DOHH2 (cell line): ENCODE results near the gene CXXC5.

ENCODE experiments used
- H3F3A ChIP-seq: fragments of 200-600 bp; sonication (generic), shearing (Covaris generic); 2 replicates; pipeline ENCODE4 v1.6.0; 2016; ENCODE audit warnings: antibody characterized with exemption, mild to moderate bottlenecking; ENCODE audit not compliant: control insufficient read depth, insufficient read depth
- H3K27ac ChIP-seq: fragments of 200-600 bp; sonication (generic); 2 replicates; pipeline ENCODE4 v1.5.1; 2014; ENCODE audit warnings: low read depth, mild to moderate bottlenecking, low read length, moderate library complexity
- H3K27me3 ChIP-seq: fragments of 200-600 bp; sonication (generic); 2 replicates; pipeline ENCODE4 v1.6.1; 2014; ENCODE audit warnings: mild to moderate bottlenecking, low read length, mixed read lengths; ENCODE audit not compliant: control insufficient read depth
- H3K36me3 ChIP-seq: fragments of 200-600 bp; sonication (generic); 2 replicates; pipeline ENCODE4 v1.6.1; 2014; ENCODE audit warnings: mild to moderate bottlenecking, low read length, moderate library complexity, mixed read lengths; ENCODE audit not compliant: control insufficient read depth
- H3K4me1 ChIP-seq: fragments of 200-600 bp; sonication (generic); 2 replicates; pipeline ENCODE4 v1.6.1; 2014; ENCODE audit warnings: mild to moderate bottlenecking, low read length, mixed read lengths; ENCODE audit not compliant: control insufficient read depth
- H3K4me2 ChIP-seq: fragments of 200-600 bp; sonication (generic); 2 replicates; pipeline ENCODE4 v1.6.0; 2014; ENCODE audit warnings: mild to moderate bottlenecking, low read length, moderate library complexity
- H3K4me3 ChIP-seq: fragments of 200-600 bp; sonication (generic); 2 replicates; pipeline ENCODE4 v1.5.1; 2014; ENCODE audit warnings: mild to moderate bottlenecking, low read length, mixed read lengths
- H3K79me2 ChIP-seq: fragments of 200-600 bp; sonication (generic); 2 replicates; pipeline ENCODE4 v1.6.1; 2014; ENCODE audit warnings: mild to moderate bottlenecking, low read length, mixed read lengths; ENCODE audit not compliant: control insufficient read depth
- H3K9me2 ChIP-seq: fragments of 200-600 bp; sonication (generic); replicated peaks from 2 replicates; pipeline ENCODE4 v1.6.1; 2014; ENCODE audit warnings: mild to moderate bottlenecking, low read length, mixed read lengths; ENCODE audit not compliant: control insufficient read depth
- H3K9me3 ChIP-seq: fragments of 200-600 bp; sonication (generic); 2 replicates; pipeline ENCODE4 v1.6.1; 2014; ENCODE audit warnings: antibody characterized with exemption, low read length, mixed read lengths; ENCODE audit not compliant: control insufficient read depth, insufficient read depth
- H4K20me1 ChIP-seq: fragments of 200-600 bp; sonication (generic); 2 replicates; pipeline ENCODE4 v1.6.0; 2014; ENCODE audit warnings: low read depth, mild to moderate bottlenecking, antibody characterized with exemption, low read length, moderate library complexity; ENCODE audit not compliant: control insufficient read depth, insufficient read depth
- CTCF ChIP-seq: fragments of 200-600 bp; sonication (generic); IDR thresholded peaks from one replicate; pipeline ENCODE4 v1.5.1; 2014; ENCODE audit warnings: antibody characterized with exemption, mild to moderate bottlenecking, low read depth, low read length; ENCODE audit not compliant: poor library complexity, severe bottlenecking
- EZH2phosphoT487 ChIP-seq: fragments of 200-600 bp; sonication (generic); IDR thresholded peaks from 2 replicates; pipeline ENCODE4 v1.6.1; 2017; ENCODE audit warnings: borderline replicate concordance, mild to moderate bottlenecking, antibody characterized with exemption, low read length, moderate library complexity, mixed read lengths

Gene CXXC5

DNA sequence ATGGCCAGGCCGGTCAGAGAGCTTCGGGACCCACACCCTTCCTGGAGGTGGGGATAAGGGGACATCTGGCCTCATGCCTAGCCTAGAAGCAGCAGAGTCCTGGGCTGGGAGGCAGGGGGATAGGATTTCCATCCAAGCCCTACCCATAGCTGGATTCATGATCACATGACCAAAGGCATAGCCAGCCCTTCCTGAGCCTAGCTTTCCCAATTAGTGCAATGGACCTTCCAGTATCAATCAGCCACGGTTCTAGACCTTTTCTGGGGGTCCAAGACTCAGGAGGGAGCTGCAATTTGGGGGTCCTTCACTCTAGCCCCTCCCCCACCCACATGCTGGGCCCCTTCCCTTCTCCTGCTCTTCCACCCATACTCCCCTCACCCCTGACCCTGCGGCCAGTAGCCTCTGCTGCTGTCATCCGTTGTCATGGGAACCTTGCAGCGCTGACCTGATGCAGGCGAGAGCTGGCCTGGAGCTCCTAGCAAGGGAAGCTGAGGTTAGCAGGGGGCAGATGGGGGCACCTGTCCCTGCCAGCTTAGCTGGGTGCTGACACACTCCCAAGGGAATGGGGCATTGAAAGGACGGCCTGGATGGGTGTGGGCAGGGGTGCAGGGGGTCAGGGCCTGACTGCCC is 44.6 kb downstream of the CXXC5 start:
- Histone ChIP-seq H3K9me2 (no peaks in the 10 kb centered on the region), H3F3A (0 out of 2 replicates have a peak, but pooled peaks cover 4% of the 10 kb centered on the region), H4K20me1 (peaks cover 1% of the 10 kb centered on the region; the same call in 1 of the 2 replicates), H3K9me3 (no peaks in the 10 kb centered on the region), H3K79me2 (no peaks in the 10 kb centered on the region), H3K36me3 (0 out of 2 replicates have a peak, but pooled peaks cover 3% of the 10 kb centered on the region), H3K4me2 (no peak overlapping the region), H3K4me3 (no peak overlapping the region), H3K4me1 (peaks cover 34% of the 10 kb centered on the region), H3K27me3 (peaks cover 17% of the 10 kb centered on the region), H3K27ac (no peak overlapping the region)
- TF ChIP-seq EZH2phosphoT487 (no peak), CTCF (no peak)

GRCh38 chr5:139693676-139694364 is 45.7 kb downstream of the CXXC5 start:
- Histone ChIP-seq H3K4me3 (no peak overlapping the region), H3K79me2 (no peaks in the 10 kb centered on the region), H3K27ac (no peak overlapping the region), H3K9me3 (no peaks in the 10 kb centered on the region), H3F3A (0 out of 2 replicates have a peak, but pooled peaks cover 1% of the 10 kb centered on the region), H3K4me1 (peaks cover 34% of the 10 kb centered on the region), H4K20me1 (peaks cover 2% of the 10 kb centered on the region; the same call in 1 of the 2 replicates), H3K27me3 (peaks cover 25% of the 10 kb centered on the region), H3K4me2 (no peak overlapping the region), H3K9me2 (no peaks in the 10 kb centered on the region), H3K36me3 (0 out of 2 replicates have a peak, but pooled peaks cover 1% of the 10 kb centered on the region)
- TF ChIP-seq CTCF (no peak), EZH2phosphoT487 (no peak)

GRCh38 chr5:139694556-139695177 is 46.5 kb downstream of the CXXC5 start:
- H4K20me1 ChIP-seq: peaks cover 2% of the 10 kb centered on the region; the same call in 1 of the 2 replicates
- H3K36me3 ChIP-seq: no peaks in the 10 kb centered on the region
- H3K9me2 ChIP-seq: no peaks in the 10 kb centered on the region
- H3K4me3 ChIP-seq: no peak overlapping the region
- H3K9me3 ChIP-seq: no peaks in the 10 kb centered on the region
- TF ChIP-seq CTCF (no peak), EZH2phosphoT487 (no peak)
- no peak overlapping the region for H3K27ac ChIP-seq
- H3F3A ChIP-seq: no peaks in the 10 kb centered on the region
- peaks cover 25% of the 10 kb centered on the region for H3K27me3 ChIP-seq
- no peaks in the 10 kb centered on the region for H3K79me2 ChIP-seq
- peaks cover 30% of the 10 kb centered on the region for H3K4me1 ChIP-seq
- H3K4me2 ChIP-seq: no peak overlapping the region
